GM19099 (cell line): ENCODE results near the gene PTPDC1.

Experiments
- POLR2A ChIP-seq: IDR thresholded peaks from 3 replicates; pipeline ENCODE4 v1.6.1; 2011; ENCODE audit warnings: low read depth; ENCODE audit not compliant: insufficient read length; ENCODE audit errors: extremely low read depth

Gene PTPDC1

GRCh38 chr9:94084314-94084713 lies at the start of gene PTPDC1:
PTPDC1 (plus strand) TSS chr9:94084464; CDS start chr9:94084531, 67 bp downstream.
- no peak for TF ChIP-seq POLR2A

DNA sequence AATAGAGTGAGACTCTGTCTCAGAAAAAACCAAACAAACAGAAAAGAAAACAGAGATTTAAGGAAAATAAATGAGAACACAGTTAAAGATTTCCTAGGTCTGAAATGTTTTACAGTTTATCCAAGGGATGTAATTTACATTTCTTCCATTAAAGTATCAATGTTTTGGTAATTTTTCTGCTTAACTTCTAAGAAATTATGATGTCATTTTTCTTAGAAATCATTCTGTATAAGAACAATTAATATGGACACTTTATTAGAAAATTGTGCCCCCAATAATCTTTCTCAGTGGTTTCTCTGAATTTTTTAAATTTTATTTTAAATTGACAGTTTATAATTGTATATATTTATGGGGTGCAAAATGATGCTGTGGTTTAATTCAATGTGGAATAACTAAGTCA lies 49.8 kb upstream of the PTPDC1 start:
- no peak for TF ChIP-seq POLR2A

GRCh38 chr9:94039786-94040185 lies 44.5 kb upstream of the PTPDC1 start:
- no peak for TF ChIP-seq POLR2A

GRCh38 chr9:94042516-94043360 lies 41.5 kb upstream of the PTPDC1 start:
- no peak for TF ChIP-seq POLR2A

DNA sequence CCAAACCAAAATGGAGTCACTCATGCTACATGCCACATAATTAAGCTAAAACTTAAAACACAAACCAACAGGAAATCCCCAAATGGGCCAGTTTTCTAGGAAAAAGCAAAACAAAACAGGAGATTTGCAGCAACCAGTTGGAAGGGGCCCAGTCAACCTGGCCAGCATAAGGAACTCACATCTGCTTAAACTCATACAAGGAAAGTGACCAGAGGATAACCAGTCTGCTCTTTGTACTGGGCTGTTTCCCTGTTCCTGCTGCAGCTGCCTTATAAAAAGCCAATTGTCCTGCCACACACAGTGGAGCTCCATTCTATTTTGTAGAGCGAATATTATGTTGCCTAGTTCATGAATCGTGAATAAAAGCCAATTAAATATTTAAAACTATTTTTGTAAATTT lies 29.5 kb upstream of the PTPDC1 start:
- TF ChIP-seq POLR2A, result no peak

GRCh38 chr9:94056442-94056974 lies 27.8 kb upstream of the PTPDC1 start:
- TF ChIP-seq POLR2A, result no peak

DNA sequence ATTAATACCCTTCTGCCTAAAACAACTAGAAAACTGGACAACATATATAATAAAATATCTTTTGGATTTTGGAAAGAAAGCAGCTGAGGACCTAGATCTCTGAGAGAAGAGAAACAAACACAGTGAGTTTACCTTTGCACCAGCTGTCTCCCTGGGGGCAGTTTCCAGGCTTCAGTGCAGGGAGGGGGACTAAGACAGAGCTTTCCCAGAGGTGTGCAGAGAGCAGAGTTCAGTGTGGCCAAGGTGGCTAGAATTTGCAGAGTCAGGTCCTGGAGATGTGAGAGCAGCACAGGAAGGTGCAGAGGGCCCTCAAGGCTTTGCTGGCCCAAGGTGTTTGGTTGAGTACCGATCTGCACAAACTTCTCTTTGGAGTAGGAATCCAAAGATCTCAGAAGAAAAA lies 26.3 kb upstream of the PTPDC1 start:
- TF ChIP-seq POLR2A, result no peak

- TF ChIP-seq POLR2A, result no peak
Measured at GRCh38 chr9:94061864-94062263, 22.4 kb upstream of the PTPDC1 start.

DNA sequence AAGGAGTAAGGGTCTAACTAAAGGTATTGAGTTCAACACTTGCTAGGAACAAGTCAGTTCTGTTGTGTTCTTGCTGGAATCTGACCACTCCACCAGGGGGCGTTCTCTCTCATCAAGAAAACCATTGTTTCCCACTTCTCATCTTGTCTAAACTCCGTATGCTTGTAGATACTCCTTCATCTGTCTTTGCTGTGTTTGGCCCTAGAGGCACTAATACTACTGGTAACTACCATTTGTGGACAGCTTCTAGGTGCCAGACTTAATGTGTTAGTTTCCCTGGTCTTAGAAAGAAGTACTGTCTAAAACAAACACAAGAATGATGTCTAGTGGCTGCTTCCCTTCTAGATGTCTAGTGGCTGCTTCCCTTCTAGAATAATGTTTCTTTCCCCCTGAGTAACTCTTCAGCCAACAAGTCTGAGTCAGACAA lies 18.7 kb upstream of the PTPDC1 start:
- TF ChIP-seq POLR2A, result no peak

DNA sequence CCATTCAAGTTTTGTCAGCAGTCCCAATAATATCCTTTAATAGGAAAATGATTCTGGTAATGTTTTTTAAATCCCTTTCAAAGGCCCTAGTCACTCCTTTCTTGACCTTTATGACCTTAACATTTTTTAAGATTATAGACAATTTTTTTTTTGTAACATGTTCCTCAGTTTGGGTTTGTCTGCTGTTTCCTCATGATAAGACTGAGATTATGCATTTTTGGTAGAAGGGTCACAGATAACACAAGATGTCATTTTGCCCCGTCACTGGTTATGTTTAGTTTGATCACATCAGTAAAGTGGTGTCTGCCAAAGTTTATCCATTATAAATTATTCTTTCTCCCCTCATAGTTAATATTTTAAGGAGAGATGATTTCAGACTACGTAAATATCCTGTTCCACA lies 16.0 kb upstream of the PTPDC1 start:
- TF ChIP-seq POLR2A, result no peak

DNA sequence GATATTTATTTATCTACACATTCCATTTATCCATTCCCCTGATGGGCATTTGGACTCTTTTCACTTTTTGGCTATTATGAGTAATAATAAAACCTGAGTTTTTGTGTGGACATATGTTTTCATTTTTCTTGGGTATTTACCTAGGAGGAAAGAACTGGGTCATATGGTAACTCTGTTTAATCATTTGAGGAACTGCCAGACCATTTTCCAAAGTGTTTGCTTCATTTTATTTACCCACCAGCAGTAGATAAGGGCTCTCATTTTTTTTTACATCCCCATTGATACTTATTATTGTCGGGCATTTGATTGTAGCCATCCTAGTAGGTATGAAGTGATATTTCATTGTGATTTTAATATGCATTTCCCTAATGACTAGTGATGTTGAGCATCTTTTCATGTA lies 7.7 kb upstream of the PTPDC1 start:
- TF ChIP-seq POLR2A, result no peak

DNA sequence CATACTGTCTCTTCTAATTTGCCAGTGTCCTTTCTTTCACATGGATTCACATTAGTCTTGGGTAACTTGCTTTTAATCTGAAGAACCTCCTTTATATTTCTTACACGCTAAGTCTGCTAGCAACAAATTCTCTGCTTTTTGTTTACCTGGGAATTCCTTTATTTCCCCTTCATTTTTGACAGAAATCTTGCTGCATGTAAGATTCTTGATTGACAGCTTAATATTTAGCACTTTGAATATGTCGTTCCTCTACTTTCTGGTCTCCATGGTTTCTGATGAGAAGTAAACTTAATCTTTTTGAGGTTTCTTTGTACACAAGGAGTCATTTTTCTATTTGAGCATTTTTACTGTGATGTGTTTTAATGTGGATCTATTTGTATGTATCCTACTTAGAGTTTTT lies 6.2 kb upstream of the PTPDC1 start:
- no peak for TF ChIP-seq POLR2A

GRCh38 chr9:94079236-94079635 lies 5.0 kb upstream of the PTPDC1 start:
- no peak for TF ChIP-seq POLR2A

DNA sequence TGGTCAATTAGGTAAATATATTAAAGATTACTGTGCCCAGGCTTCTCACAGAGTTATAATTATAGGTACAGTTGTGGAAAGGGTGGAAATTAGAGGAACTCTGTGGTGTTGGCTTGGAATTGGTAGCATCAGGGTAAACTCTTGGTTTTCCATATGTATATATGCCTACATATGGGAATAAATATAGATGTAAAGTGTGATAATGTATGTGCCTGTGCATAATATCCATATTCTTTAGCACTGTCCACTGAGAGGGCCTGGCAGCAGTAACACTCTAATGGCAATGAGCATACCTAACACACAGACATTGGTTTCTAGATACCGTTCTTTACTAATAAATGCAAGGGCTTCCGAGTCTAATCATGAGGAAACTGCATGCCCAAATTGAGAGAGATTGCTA lies 4.0 kb upstream of the PTPDC1 start:
- no peak for TF ChIP-seq POLR2A

DNA sequence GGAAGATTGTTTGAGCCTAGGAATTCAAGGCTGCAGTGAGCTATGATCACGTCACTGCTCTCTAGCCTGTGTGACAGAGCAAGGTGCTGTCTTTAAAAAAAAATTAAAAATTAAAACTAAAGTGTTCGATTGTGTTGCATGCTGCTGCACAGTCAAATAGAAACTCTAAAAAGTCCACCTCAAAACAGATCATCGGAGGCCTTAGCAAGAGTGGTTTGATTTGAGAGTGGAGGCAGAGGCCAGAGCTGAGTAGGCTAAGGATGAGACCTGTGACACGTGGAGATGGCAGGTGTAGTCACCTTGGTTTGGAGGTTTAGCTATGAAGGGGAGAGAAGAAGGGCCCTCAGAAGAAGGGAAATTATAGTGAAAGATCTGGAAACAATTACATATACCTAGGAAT lies 2.8 kb upstream of the PTPDC1 start:
- no peak for TF ChIP-seq POLR2A

- TF ChIP-seq POLR2A, result no peak
Measured at GRCh38 chr9:94081864-94082463, 2.3 kb upstream of the PTPDC1 start.

- no peak for TF ChIP-seq POLR2A
Measured at GRCh38 chr9:94082553-94082952, 1.7 kb upstream of the PTPDC1 start.

DNA sequence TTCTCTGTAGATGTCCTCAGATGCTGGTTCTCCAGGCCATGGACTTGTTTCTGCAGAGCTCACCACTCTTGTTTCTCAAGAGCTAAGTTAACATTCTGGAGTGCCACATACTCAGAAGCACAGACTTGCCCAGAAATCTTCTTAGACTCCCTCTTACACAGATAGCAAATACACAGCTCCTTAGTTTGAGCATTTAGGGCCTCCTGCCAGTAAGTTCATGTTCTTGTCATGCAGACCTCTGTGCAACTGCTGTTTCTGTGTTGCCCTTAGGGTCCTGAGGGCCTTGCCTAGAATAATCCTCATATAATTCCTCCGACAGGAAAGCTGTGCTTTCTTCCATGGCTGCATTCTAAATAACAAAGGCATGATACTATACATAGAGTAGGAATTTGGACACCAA lies 1.3 kb upstream of the PTPDC1 start:
- TF ChIP-seq POLR2A, result no peak
